Right atrium auricular region (tissue), 2 donors: ENCODE data around the gene GNLY. TPM values are rescaled to one million over a fixed set of nuclear protein-coding genes. Genes with fewer than 3 reads are reported as not detected.
"Not testable (repeated sequence)": the region's sequence is repeated elsewhere in the genome, so short reads cannot be mapped to it uniquely, and the experiment has no call there.

Experiments
- DNase-seq: peaks from one replicate; pipeline ENCODE4 v3.0.0-alpha.2; 2019; ENCODE audit warnings: low spot score
- H3K27ac ChIP-seq, 2 donors: fragments of 200-600 bp; sonication (generic); 1 replicate in 1 of 2; 2 replicates in 1 of 2; pipeline ENCODE4 v1.5.1; 2016 to 2019
- H3K27me3 ChIP-seq, 2 donors: fragments of 200-600 bp; sonication (generic); one replicate each; pipeline versions ENCODE4 v1.5.1 to v1.6.0; 2017 to 2019
- H3K36me3 ChIP-seq: fragments of 200-600 bp; sonication (generic); one replicate; pipeline ENCODE4 v1.5.1; 2016
- H3K4me1 ChIP-seq, 2 donors: fragments of 200-600 bp; sonication (generic); one replicate each; pipeline versions ENCODE4 v1.5.1 to v1.6.0; 2017 to 2019
- H3K4me3 ChIP-seq, 2 donors: fragments of 200-600 bp; sonication (generic); 1 replicate in 1 of 2; 2 replicates in 1 of 2; pipeline ENCODE4 v1.5.1; 2017 to 2019; ENCODE audit warnings: mild to moderate bottlenecking in 1 of 2, moderate library complexity in 1 of 2
- H3K9me3 ChIP-seq, 2 donors: fragments of 200-600 bp; sonication (generic); one replicate each; pipeline ENCODE4 v1.5.1; 2019
- CTCF ChIP-seq, 2 donors: fragments of 200-600 bp; sonication (generic); IDR thresholded peaks; one replicate each; pipeline ENCODE4 v1.5.1; 2019; ENCODE audit warnings: antibody characterized with exemption in 2 of 2
- total RNA-seq, 2 donors: library from RNA; depleted of rRNA; stranded (reverse); fragments of >200 nt; gene quantifications; one replicate each; pipeline ENCODE4 v1.1.0, GENCODE V29; 2016

Gene GNLY
- total RNA-seq, 2 donors from 2014 or later: 1.4 TPM; not detected in 1

- Histone ChIP-seq H3K9me3 (no peaks in the 10 kb centered on the region), H3K27ac (no peak overlapping the region), H3K36me3 (peaks cover 11% of the 10 kb centered on the region), H3K27me3 (no peaks in the 10 kb centered on the region), H3K4me3 (no peak overlapping the region), H3K4me1 (peaks cover 0 to 3% of the 10 kb centered on the region in 2 donors)
- no peak for DNase-seq
- TF ChIP-seq CTCF (IDR thresholded peaks at IDR 0.05): no peak
Observed at GRCh38 chr2:85655961-85656417, 38.2 kb upstream of the GNLY start.

GRCh38 chr2:85656468-85656867 is 37.7 kb upstream of the GNLY start:
- H3K27ac ChIP-seq: no peak overlapping the region
- H3K27me3 ChIP-seq: no peaks in the 10 kb centered on the region
- no peaks in the 10 kb centered on the region for H3K9me3 ChIP-seq
- no peak for DNase-seq
- no peak for TF ChIP-seq CTCF (IDR thresholded peaks at IDR 0.05)
- peaks cover 0 to 7% of the 10 kb centered on the region in 2 donors for H3K4me1 ChIP-seq
- H3K36me3 ChIP-seq: peaks cover 11% of the 10 kb centered on the region
- no peak overlapping the region for H3K4me3 ChIP-seq

GRCh38 chr2:85657399-85657798 is 36.8 kb upstream of the GNLY start:
- peaks cover 0 to 16% of the 10 kb centered on the region in 2 donors for H3K4me1 ChIP-seq
- H3K9me3 ChIP-seq, DNase-seq, H3K27ac ChIP-seq, H3K4me3 ChIP-seq, H3K27me3 ChIP-seq, H3K36me3 ChIP-seq: not testable (repeated sequence)

GRCh38 chr2:85659324-85659981 is 34.7 kb upstream of the GNLY start:
- TF ChIP-seq CTCF (IDR thresholded peaks at IDR 0.05): no peak
- H3K27ac ChIP-seq: no peak overlapping the region
- DNase-seq: no peak

GRCh38 chr2:85660301-85660700 is 33.9 kb upstream of the GNLY start:
- not testable (repeated sequence) for H3K27ac ChIP-seq, H3K27me3 ChIP-seq, H3K4me3 ChIP-seq, H3K36me3 ChIP-seq, DNase-seq, H3K9me3 ChIP-seq
- peaks cover 0 to 35% of the 10 kb centered on the region in 2 donors for H3K4me1 ChIP-seq

More at GRCh38 chr2:85659324-85659981, 34.7 kb upstream of the GNLY start:
- peaks cover 0 to 34% of the 10 kb centered on the region in 2 donors for H3K4me1 ChIP-seq
- no peaks in the 10 kb centered on the region for H3K27me3 ChIP-seq
- no peak overlapping the region for H3K4me3 ChIP-seq
- no peaks in the 10 kb centered on the region for H3K9me3 ChIP-seq
- H3K36me3 ChIP-seq: no peaks in the 10 kb centered on the region

GRCh38 chr2:85660725-85661124 is 33.4 kb upstream of the GNLY start:
- no peaks in the 10 kb centered on the region for H3K9me3 ChIP-seq
- no peak for DNase-seq
- TF ChIP-seq CTCF (IDR thresholded peaks at IDR 0.05): no peak
- no peaks in the 10 kb centered on the region for H3K27me3 ChIP-seq
- no peaks in the 10 kb centered on the region for H3K36me3 ChIP-seq
- H3K4me3 ChIP-seq: no peak overlapping the region
- H3K27ac ChIP-seq: peak overlapping the region; percentile 57 to 66
- H3K4me1 ChIP-seq: peaks cover 0 to 35% of the 10 kb centered on the region in 2 donors
